ENCODE data around the gene CYP4A22. TPM values are rescaled to one million over a fixed set of nuclear protein-coding genes. Genes with fewer than 3 reads are reported as not detected.
"Not testable (repeated sequence)": the region's sequence is repeated elsewhere in the genome, so short reads cannot be mapped to it uniquely, and the experiment has no call there.

CYP4A22 gene
- total RNA-seq, 1 donor from 2014 or later: not detected

DNA sequence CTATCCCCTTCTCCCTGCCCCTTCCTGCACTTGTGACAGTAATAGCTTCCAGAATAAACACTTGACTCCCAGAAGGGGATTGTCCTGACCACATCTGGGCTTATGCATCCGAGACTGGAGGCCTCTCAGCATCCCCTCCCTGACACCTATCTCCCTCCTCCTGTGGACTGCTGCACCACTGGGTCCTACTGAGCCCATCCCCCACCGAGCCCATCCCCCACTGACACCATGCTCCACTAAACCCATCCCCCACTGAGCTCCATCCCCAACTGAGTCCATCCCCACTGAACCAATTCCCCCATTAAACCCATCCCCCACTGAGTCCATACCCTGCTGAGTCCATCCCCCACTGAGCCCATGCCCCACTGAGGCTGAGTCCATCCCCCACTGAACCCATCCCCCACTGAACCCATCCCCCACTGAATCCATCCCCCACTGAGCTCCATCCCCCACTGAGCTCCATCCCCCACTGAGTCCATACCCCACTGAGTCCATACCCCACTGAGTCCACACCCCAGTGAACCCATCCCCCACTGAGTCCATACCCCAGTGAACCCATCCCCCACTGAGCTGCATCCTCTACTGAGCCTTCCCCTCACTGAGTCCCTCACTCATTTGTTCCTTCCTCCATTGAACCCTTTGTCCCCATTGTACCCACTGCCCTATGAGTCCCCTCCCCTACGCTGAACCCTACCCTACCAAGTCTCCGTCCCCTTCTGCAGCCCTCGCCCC is 47.0 kb downstream of the CYP4A22 start:
- DNase-seq (ENCODE audit: low read depth, low spot score): no peak

DNA sequence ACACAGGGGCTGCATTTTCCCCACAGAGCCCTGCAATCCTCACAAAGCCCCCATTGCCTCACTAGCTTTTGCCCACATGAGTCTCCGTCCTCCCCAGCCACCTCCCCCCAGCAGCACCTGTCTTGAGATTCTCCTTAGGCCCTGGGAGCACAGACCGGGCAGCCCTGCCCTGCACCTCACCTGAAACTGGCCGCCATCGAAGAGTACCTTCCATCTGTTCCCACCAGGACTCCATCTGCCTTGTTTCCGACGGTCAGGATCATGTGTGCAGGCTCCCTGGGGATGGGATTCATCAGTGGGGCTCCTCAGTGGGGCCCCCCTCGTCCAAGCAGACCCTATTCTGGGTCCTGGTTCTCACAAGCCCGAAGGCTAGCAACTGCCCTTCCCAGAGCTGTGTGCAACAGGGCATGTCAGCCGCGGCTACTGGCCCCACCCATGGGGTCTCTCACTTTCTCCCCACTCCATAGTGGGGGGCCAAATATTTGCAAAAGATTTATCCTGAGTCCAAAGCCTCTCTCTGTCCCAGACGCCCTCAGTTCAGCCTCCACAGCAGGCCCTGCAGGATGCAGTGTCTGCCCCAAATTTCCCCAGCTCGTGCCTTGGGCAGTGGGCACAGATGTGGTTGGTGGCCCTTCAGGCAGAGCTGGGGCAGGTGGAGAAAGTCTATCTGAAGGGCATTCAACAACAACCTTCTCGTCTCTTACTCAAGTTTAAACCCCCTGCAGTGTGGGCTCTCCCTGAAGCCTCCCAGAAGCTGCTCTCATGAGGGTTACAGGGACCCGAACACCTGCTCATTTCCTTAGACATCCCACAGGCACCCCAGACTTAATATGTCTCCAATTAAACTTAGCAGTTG is 47.8 kb downstream of the CYP4A22 start:
- no peak for DNase-seq (ENCODE audit: low read depth, low spot score)

DNA sequence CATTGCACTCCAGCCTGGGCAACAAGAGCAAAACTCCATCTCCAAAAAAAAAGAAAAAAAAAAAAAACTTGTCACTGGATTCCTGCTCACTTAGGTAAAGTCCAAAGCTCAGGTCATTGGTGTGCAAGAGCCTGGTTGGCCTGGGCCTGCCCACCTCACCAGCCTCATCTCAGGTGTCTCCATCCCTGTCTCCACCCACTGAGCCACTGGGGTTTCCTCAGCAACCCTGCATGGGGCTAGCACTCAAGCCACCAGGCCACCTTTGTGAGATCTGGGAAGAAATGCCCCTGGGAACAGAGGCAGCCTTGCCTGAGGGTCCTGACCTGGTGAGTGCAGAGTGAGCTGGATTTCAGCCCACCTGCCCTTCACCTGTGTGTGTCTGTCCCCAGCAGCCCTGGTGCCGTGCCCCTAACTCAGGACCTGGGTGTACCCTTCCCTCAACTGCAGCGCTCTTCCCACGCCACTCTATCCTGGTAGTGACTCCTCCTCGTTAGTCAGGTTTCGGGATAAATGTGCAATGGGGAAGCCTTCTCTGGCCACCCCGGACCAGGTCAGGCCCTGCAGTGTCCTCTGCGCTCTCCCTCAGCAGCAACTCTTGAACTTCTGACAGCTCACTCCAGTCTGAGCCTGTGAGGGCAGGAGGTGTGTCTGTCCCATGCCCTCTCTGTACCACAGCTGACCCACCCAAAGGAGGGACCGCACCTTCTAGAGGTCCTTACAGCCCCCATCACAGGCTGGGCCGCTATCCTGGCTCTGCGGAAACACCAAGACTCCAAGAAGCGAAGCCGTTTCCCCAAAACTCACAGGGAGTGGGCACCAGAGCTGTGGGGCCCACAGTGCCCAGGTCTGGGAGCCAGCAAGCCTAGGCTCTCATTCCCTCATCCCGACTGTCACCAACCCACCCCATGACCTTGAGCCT is 49.3 kb downstream of the CYP4A22 start:
- no peak for DNase-seq (ENCODE audit: low read depth, low spot score)

GRCh38 chr1:47187231-47187925 is 50.1 kb downstream of the CYP4A22 start:
- DNase-seq (ENCODE audit: low read depth, low spot score): no peak

- DNase-seq (ENCODE audit: low read depth, low spot score): no peak
These were observed 50.6 kb downstream of the CYP4A22 start for GRCh38 chr1:47187926-47188250.

GRCh38 chr1:47188791-47189785 is 51.8 kb downstream of the CYP4A22 start:
- DNase-seq (ENCODE audit: low read depth, low spot score): no peak

GRCh38 chr1:47189844-47190508 is 52.7 kb downstream of the CYP4A22 start, which contains the start of gene PDZK1IP1:
Gene PDZK1IP1, minus strand, starts transcription at chr1:47190036. Its CDS starts 104 bp downstream, at chr1:47189932.
- no peak for DNase-seq (ENCODE audit: low read depth, low spot score)

GRCh38 chr1:47190509-47190855 is 53.2 kb downstream of the CYP4A22 start:
- DNase-seq (ENCODE audit: low read depth, low spot score): no peak

DNA sequence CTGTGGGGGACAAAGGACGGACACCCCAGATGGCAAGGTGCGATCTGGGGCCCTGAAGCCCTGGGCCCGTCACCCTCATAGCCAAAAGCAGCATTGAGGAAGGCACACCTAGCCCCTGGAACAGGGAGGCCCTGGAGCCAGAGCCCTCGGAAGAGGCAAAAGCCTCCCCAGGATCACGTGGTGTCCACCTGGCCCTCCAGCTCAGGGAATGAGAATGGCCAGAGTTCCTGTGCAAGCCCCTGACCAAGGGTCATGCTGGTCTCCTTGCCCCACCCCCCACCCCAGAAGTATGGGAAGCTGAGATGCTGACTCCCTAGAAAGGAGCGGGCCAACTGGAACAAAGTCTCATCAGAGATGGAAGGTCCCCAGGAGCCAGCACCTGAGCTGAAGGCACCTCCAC is 53.6 kb downstream of the CYP4A22 start:
- no peak for DNase-seq (ENCODE audit: low read depth, low spot score)

DNA sequence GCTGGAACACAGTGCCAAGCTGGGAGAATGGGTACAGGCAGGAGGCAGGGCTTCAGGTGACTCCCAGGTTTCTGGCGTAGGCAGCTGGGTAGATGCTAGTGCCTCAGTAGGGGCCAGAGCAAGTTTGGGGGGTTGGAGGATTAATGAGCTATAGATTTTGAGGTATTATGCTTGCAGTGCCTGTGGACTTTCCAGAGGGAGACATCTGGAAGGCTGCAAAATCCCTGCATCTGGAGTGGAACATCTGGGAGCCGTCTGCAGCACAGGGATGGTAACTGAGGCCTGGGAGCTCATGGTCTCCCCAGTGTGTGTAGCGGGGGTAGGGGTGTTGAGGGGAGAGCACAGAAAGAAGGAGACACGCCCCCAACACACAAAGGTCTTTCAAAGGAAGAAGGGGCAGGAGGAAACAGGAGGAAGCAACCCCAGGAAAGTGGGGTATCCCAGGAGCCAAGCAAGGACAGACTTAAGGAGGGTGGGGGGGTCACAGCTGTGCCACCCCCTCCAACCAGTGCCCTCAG is 54.8 kb downstream of the CYP4A22 start:
- no peak for DNase-seq (ENCODE audit: low read depth, low spot score)

- no peak for DNase-seq (ENCODE audit: low read depth, low spot score)
These were observed 55.5 kb downstream of the CYP4A22 start for GRCh38 chr1:47192458-47193384.

DNA sequence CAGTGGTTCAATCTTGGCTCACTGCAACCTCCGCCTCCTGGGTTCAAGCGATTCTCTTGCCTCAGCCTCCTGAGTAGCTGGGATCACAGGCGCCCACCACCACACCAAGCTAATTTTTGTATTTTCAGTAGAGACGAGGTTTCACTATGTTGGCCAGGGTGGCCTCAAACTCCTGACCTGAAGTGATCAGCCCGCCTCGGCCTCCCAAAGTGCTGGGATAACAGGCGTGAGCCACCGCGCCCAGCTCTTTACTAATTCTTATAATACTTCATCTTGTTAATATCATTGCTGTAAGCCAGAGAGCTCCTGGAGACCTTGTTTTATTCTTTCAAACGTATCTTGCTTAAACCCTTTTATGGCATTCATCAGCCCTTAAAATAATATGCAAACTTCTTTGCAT is 56.3 kb downstream of the CYP4A22 start:
- DNase-seq (ENCODE audit: low read depth, low spot score): not testable (repeated sequence)

GRCh38 chr1:47194311-47194710 is 57.1 kb downstream of the CYP4A22 start:
- no peak for DNase-seq (ENCODE audit: low read depth, low spot score)

DNA sequence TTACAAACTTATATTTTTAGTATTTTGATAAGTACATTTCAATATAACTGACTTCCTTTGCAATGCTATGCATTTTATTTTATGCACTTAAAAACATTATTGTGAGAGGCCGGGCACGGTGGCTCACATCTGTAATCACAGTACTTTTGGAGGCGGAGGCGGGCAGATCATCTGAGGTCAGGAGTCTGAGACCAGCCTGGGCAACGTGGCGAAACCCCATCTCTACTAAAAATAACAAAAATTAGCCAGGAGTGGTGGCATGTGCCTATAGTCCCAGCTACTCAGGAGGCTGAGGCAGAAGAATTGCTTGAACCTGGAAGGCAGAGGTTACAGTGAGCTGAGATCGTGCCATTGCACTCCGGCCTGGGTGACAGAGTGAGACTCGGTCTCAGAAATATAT is 58.7 kb downstream of the CYP4A22 start:
- DNase-seq (ENCODE audit: low read depth, low spot score): not testable (repeated sequence)

GRCh38 chr1:47196622-47197021 is 59.4 kb downstream of the CYP4A22 start:
- no peak for DNase-seq (ENCODE audit: low read depth, low spot score)

DNA sequence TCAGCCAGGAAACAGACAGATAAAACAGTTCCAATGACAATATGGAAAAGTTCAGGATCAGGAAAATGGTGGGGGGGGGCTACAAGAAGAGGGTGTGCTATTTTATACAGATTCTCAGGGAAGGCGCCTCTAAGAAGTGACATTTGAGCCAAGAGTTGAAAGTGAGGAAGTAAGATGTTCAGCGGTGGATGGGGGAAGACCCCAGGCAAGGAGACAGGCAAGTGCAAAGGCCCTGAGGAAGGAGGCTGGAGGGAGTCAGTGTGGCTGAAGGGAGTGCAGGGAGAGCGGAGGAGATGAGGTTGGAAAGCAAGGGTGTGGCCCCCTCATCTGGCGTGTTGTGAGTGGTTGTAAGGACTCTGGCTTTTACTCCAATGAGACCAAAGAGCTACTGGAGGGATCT is 61.0 kb downstream of the CYP4A22 start:
- no peak for DNase-seq (ENCODE audit: low read depth, low spot score)

Measured in pulmonary artery endothelial cell (primary cell).